PC-3 (cell line): ENCODE data around the gene NUBPL.

Source experiments
- CTCF ChIP-seq: fragments of 300-600 bp; sonication (generic); conservative IDR thresholded peaks from 2 replicates; pipeline ENCODE4 v1.5.1; 2017; ENCODE audit warnings: antibody characterized with exemption, low read depth, mild to moderate bottlenecking, low read length
- EZH2 ChIP-seq: fragments of 300-600 bp; sonication (generic); IDR thresholded peaks from one replicate; pipeline ENCODE4 v1.6.1; 2017; ENCODE audit warnings: antibody characterized with exemption, mild to moderate bottlenecking, low read length; ENCODE audit not compliant: unreplicated experiment
- EZH2phosphoT487 ChIP-seq: fragments of 300-600 bp; sonication (generic); IDR thresholded peaks from 2 replicates; pipeline ENCODE4 v1.6.1; 2018; ENCODE audit warnings: mild to moderate bottlenecking, antibody characterized with exemption, low read length, borderline replicate concordance

GRCh38 chr14:31561155-31561846 is at the start of gene NUBPL:
- TF ChIP-seq CTCF (no peak), EZH2phosphoT487 (no peak), EZH2 (no peak)
